Right lobe of liver (tissue), 6 donors: Measurements from ENCODE around the gene TBC1D2. TPM values are rescaled to one million over a fixed set of nuclear protein-coding genes. Genes with fewer than 3 reads are reported as not detected.
A peak's percentile ranks its signal among the peaks of the same experiment; 100 is the strongest.

Experiments
- ATAC-seq, 4 donors: fragments of 200-7000 bp; cut with Tn5 transposase; one replicate each; pipeline ENCODE4 v1.9.1; 2020; ENCODE audit warnings: mild to moderate bottlenecking in 4 of 4, moderate library complexity in 4 of 4
- DNase-seq, 3 donors: peaks; one replicate each; pipeline ENCODE4 v3.0.0-alpha.2; 2020
- H3K27ac ChIP-seq, 3 donors: fragments of 200-600 bp; one replicate each; pipeline ENCODE4 v1.8.0; 2022
- H3K27me3 ChIP-seq, 2 donors: fragments of 200-600 bp; one replicate each; pipeline ENCODE4 v1.8.0; 2022
- H3K36me3 ChIP-seq, 4 donors: fragments of 200-600 bp; sonication (generic) in 1 of 4; one replicate each; pipeline versions ENCODE4 v1.5.1 to v1.8.0; 2017 to 2022; ENCODE audit warnings: control low read depth in 1 of 4
- H3K4me1 ChIP-seq, 4 donors: fragments of 200-600 bp; sonication (generic) in 1 of 4; one replicate each; pipeline versions ENCODE4 v1.5.1 to v1.8.0; 2017 to 2022; ENCODE audit warnings: control low read depth in 1 of 4
- H3K4me3 ChIP-seq, 3 donors: fragments of 200-600 bp; one replicate each; pipeline ENCODE4 v1.8.0; 2022
- H3K9me3 ChIP-seq, 4 donors: fragments of 200-600 bp; sonication (generic) in 1 of 4; one replicate each; pipeline versions ENCODE4 v1.5.1 to v1.8.0; 2017 to 2022; ENCODE audit warnings: control low read depth in 1 of 4
- CTCF ChIP-seq, 4 donors: fragments of 200-600 bp in 3 of 4; fragments of 450-650 bp in 1 of 4; IDR thresholded peaks; one replicate each; pipeline versions ENCODE4 v1.5.1 to v1.8.0; 2016 to 2022; ENCODE audit warnings: antibody characterized with exemption in 4 of 4, mild to moderate bottlenecking in 2 of 4
- POLR2A ChIP-seq: fragments of 450-650 bp; IDR thresholded peaks from one replicate; pipeline ENCODE4 v1.6.1; 2017; ENCODE audit warnings: antibody characterized with exemption, mild to moderate bottlenecking
- WGBS: methylation state at CpG from one replicate; pipeline ENCODE4 v1.1.6; 2018; ENCODE audit warnings: low coverage, low lambda C conversion rate; ENCODE audit not compliant: insufficient coverage; ENCODE audit errors: missing lambda C conversion rate; 5-methylcytosine and 5-hydroxymethylcytosine counted together
- intact Hi-C, 2 donors: fragments of 100-400 bp; cut with DNase I; formaldehyde crosslinking; loops; one replicate each; pipeline versions ENCODE4 v1.11.2 to v1.14.1; 2022
- total RNA-seq, 6 experiments: library from RNA; depleted of rRNA in 2 of 6; stranded (reverse); fragments of >200 nt in 2 of 6; fragmentation: NEBNext Ultra II Directional in 3 of 6; extraction: Animal tissue kit (Norgen Biotek cat#: 25700) in 3 of 6; gene quantifications; one replicate each; pipeline versions ENCODE4 v1.1.0 to v1.2.4, GENCODE V29; 2016 to 2023
- donor health status: DM: no; HTN: yes; CAD: no.
- donor health status: DM: no; HTN: no; CAD: no.
- donor health status: DM: no; HTN: no; CAD: no.
- donor health status: DM: no; HTN: yes; CAD: no.
- donor health status: DM: no; HTN: yes; CAD: no.

The TBC1D2 gene
- total RNA-seq, 6 experiments from 2014 or later: 5.1 to 17.5 (median 9.7) TPM

- Histone ChIP-seq H3K9me3 (no peaks in the 10 kb centered on the region), H3K36me3 (no peaks in the 10 kb centered on the region), H3K4me3 (no peak overlapping the region), H3K27me3 (no peaks in the 10 kb centered on the region), H3K27ac (no peak overlapping the region), H3K4me1 (peaks cover 0 to 7% (median 0%) of the 10 kb centered on the region in 4 donors)
- 87% methylated on average over 15 of the region's 20 CpGs for WGBS
- ATAC-seq (no peak), DNase-seq (no peak)
- intact Hi-C loops: loop anchor here in 1 of 2 donors (10.0 kb wide), 1 partner anchor 75 kb away; no protein-coding TSS in a partner anchor
- no peak for TF ChIP-seq POLR2A
- no peak for TF ChIP-seq CTCF (IDR thresholded peaks at IDR 0.05)
These were observed 55.9 kb downstream of the TBC1D2 start for GRCh38 chr9:98199388-98200033.

- ATAC-seq: no peak
- intact Hi-C loops: loop anchor here in 1 of 2 donors (10.0 kb wide), 1 partner anchor 71 kb away; no protein-coding TSS in a partner anchor
These were observed 59.8 kb downstream of the TBC1D2 start for GRCh38 chr9:98195671-98196070.

GRCh38 chr9:98193336-98193944 is 62.0 kb downstream of the TBC1D2 start:
- Histone ChIP-seq H3K4me3 (peak overlapping the region; percentile 74 to 76 (median 74)), H3K9me3 (no peaks in the 10 kb centered on the region), H3K4me1 (peaks cover 0 to 16% (median 0%) of the 10 kb centered on the region in 4 donors), H3K27me3 (no peaks in the 10 kb centered on the region), H3K36me3 (no peaks in the 10 kb centered on the region), H3K27ac (peak overlapping the region; percentile 43 to 65 (median 63))
- WGBS: 41% methylated on average over 6 of the region's 8 CpGs
- DNase-seq (no peak), ATAC-seq (no peak)
- intact Hi-C loops: loop anchor here in 1 of 2 donors (10.0 kb wide), 1 partner anchor 69 kb away; no protein-coding TSS in a partner anchor
- TF ChIP-seq CTCF (IDR thresholded peaks at IDR 0.05) (no peak), POLR2A (no peak)

More at GRCh38 chr9:98195671-98196070, 59.8 kb downstream of the TBC1D2 start:
- TF ChIP-seq POLR2A: no peak
- Histone ChIP-seq H3K4me1 (peaks cover 0 to 12% (median 0%) of the 10 kb centered on the region in 4 donors), H3K27ac (no peak overlapping the region), H3K36me3 (no peaks in the 10 kb centered on the region), H3K4me3 (no peak overlapping the region), H3K27me3 (no peaks in the 10 kb centered on the region), H3K9me3 (no peaks in the 10 kb centered on the region)
- DNase-seq: no peak
- 80% methylated on average over 2 of the region's 4 CpGs for WGBS

- DNase-seq: peak; percentile 88 to 90 (median 89)
- intact Hi-C loops: loop anchor here in 1 of 2 donors (10.0 kb wide), 1 partner anchor 68 kb away; no protein-coding TSS in a partner anchor
- peak within 1 kb of the TSS; percentile 74 to 76 (median 74) for H3K4me3 ChIP-seq
- H3K36me3 ChIP-seq: no peaks in the 10 kb centered on the region
- H3K27me3 ChIP-seq: no peaks in the 10 kb centered on the region
- peak; percentile 63 for TF ChIP-seq POLR2A
- peak; percentile 27 to 49 (median 44) for TF ChIP-seq CTCF (IDR thresholded peaks at IDR 0.05)
- peaks cover 0 to 16% (median 0%) of the 10 kb centered on the region in 4 donors for H3K4me1 ChIP-seq
- H3K27ac ChIP-seq: peak within 1 kb of the TSS; percentile 43 to 65 (median 63)
- no peaks in the 10 kb centered on the region for H3K9me3 ChIP-seq
- peak; percentile 87 to 95 (median 91) for ATAC-seq
- WGBS: 2% methylated on average over 18 of the region's 95 CpGs
These were observed 62.7 kb downstream of the TBC1D2 start, which contains the start of gene CORO2A for GRCh38 chr9:98192503-98193335. Gene CORO2A (minus strand): TSS chr9:98192637. CDS start chr9:98157660, 34,977 bp downstream.
